ENCODE results near the gene STX8.
"Not testable (repeated sequence)": the region's sequence is repeated elsewhere in the genome, so short reads cannot be mapped to it uniquely, and the experiment has no call there.

STX8 gene

GRCh38 chr17:9343516-9343915 lies 232.1 kb downstream of the STX8 start:
- no peak for DNase-seq (ENCODE audit: low read depth)
- TF ChIP-seq CTCF (IDR thresholded peaks at IDR 0.05; ENCODE audit: control insufficient read depth, extremely low read depth, insufficient read depth), result no peak
- H3K4me3 ChIP-seq (ENCODE audit: low read depth, low read length), result no peak overlapping the region

DNA sequence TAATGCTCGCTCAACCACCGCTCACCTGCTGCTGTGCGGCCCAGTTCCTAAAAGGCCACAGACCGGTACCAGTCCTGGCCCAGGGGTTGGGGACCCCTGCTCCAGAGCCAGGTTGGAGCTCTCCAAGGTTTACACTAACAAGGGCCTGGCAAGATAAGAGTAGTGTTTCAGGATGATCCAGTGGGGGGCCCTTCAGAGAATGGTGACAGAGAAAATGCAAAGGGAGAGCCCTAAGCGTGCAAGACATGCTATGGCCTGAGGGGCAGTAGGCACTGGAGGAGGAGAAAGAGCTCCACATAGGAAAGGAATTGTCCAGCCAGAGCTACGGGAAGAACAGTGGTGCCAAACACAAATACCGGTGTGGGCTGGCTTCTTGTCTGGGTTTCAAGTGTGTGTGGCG lies 233.4 kb downstream of the STX8 start:
- no peak for TF ChIP-seq CTCF (IDR thresholded peaks at IDR 0.05; ENCODE audit: control insufficient read depth, extremely low read depth, insufficient read depth)
- no peak overlapping the region for H3K4me3 ChIP-seq (ENCODE audit: low read depth, low read length)
- no peak for DNase-seq (ENCODE audit: low read depth)

DNA sequence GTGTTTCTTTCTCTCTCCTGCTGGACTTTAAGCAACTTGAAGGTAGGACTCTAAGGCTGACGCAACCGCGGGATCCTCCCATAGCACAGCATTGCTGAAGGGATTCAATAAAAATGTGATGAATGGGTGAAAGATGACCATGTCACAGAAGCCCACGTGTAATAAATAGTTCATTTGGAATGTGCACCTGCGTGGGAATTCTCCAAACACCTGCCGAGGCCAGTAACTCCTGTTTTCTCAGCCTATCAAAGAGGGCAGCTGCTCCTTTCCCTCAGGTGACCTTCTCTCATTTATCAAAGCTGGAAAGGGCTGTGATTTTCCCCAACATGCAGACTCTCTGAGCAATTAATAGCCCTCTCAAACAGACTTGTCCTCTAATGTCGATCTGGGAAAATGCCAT lies 235.7 kb downstream of the STX8 start:
- no peak overlapping the region for H3K4me3 ChIP-seq (ENCODE audit: low read depth, low read length)
- no peak for DNase-seq (ENCODE audit: low read depth)
- no peak for TF ChIP-seq CTCF (IDR thresholded peaks at IDR 0.05; ENCODE audit: control insufficient read depth, extremely low read depth, insufficient read depth)

DNA sequence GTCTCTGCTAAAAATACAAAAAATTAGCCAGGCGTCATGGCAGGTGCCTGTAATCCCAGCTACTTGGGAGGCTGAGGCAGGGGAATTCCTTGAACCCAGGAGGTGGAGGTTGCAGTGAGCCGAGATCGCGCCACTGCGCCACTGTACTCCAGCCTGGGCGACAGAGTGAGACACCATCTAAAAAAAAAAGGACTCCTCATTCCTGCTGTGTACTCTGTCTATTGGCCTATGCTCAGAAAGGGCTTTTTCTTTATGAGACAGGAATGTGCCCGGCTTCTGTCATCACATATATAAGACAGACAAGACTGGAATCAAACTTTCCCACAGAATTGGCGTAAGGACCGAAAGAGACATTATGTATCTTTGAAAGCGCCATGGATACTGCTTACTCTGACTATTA lies 236.1 kb downstream of the STX8 start:
- not testable (repeated sequence) for DNase-seq (ENCODE audit: low read depth); H3K4me3 ChIP-seq (ENCODE audit: low read depth, low read length)

GRCh38 chr17:9336817-9337216 lies 238.8 kb downstream of the STX8 start:
- DNase-seq (ENCODE audit: low read depth), result no peak
- no peak overlapping the region for H3K4me3 ChIP-seq (ENCODE audit: low read depth, low read length)
- no peak for TF ChIP-seq CTCF (IDR thresholded peaks at IDR 0.05; ENCODE audit: control insufficient read depth, extremely low read depth, insufficient read depth)

GRCh38 chr17:9334536-9335446 lies 240.8 kb downstream of the STX8 start:
- no peak overlapping the region for H3K4me3 ChIP-seq (ENCODE audit: low read depth, low read length)
- TF ChIP-seq CTCF (IDR thresholded peaks at IDR 0.05; ENCODE audit: control insufficient read depth, extremely low read depth, insufficient read depth), result no peak
- DNase-seq (ENCODE audit: low read depth), result no peak

- TF ChIP-seq CTCF (IDR thresholded peaks at IDR 0.05; ENCODE audit: control insufficient read depth, extremely low read depth, insufficient read depth), result no peak
- no peak overlapping the region for H3K4me3 ChIP-seq (ENCODE audit: low read depth, low read length)
- DNase-seq (ENCODE audit: low read depth), result no peak
Observed at GRCh38 chr17:9332132-9332494, 243.5 kb downstream of the STX8 start.

Data from LNCaP clone FGC (cell line).